Activated CD4-positive, alpha-beta T cell treated with anti-CD3 and anti-CD28 coated beads, Interleukin-2, amount 10 ng/mL, durations not matched to agents 7 days and 5 days (primary cell): ENCODE data around the gene RIT2. TPM values are rescaled to one million over a fixed set of nuclear protein-coding genes. Genes with fewer than 3 reads are reported as not detected.

ENCODE experiments used
- CTCF ChIA-PET: fragments of 350-600 bp; sonication (Branson Sonifier 250); formaldehyde crosslinking; loops from one replicate; lab custom pipeline; 2021; ENCODE audit warnings: antibody characterized with exemption; lab: Charles Lee
- POLR2A ChIA-PET: fragments of 350-600 bp; sonication (Branson Sonifier 250); formaldehyde crosslinking; loops from one replicate; lab custom pipeline; 2021; ENCODE audit warnings: antibody characterized with exemption; lab: Charles Lee
- DNase-seq: peaks from one replicate; pipeline ENCODE4 v3.0.0-alpha.2; 2020
- H3K27ac Mint-ChIP-seq: one replicate; pipeline ENCODE4 v1.8.0; 2021; ENCODE audit warnings: mild to moderate bottlenecking, moderate library complexity, mixed read lengths
- H3K27me3 Mint-ChIP-seq: one replicate; pipeline ENCODE4 v1.8.0; 2021; ENCODE audit warnings: mixed read lengths
- H3K36me3 Mint-ChIP-seq: one replicate; pipeline ENCODE4 v1.8.0; 2021; ENCODE audit warnings: low read depth, mixed read lengths
- H3K4me1 Mint-ChIP-seq: one replicate; pipeline ENCODE4 v1.8.0; 2021; ENCODE audit warnings: mixed read lengths
- H3K4me3 Mint-ChIP-seq: one replicate; pipeline ENCODE4 v1.8.0; 2021; ENCODE audit warnings: mild to moderate bottlenecking, moderate library complexity, mixed read lengths
- H3K9me3 Mint-ChIP-seq: one replicate; pipeline ENCODE4 v1.8.0; 2021; ENCODE audit warnings: mixed read lengths
- total RNA-seq, 2 experiments: library from RNA; stranded (reverse); gene quantifications; one replicate each; pipeline ENCODE4 v1.2.3, GENCODE V29; 2021

Gene RIT2
- total RNA-seq, 2 experiments from 2014 or later: not detected

DNA sequence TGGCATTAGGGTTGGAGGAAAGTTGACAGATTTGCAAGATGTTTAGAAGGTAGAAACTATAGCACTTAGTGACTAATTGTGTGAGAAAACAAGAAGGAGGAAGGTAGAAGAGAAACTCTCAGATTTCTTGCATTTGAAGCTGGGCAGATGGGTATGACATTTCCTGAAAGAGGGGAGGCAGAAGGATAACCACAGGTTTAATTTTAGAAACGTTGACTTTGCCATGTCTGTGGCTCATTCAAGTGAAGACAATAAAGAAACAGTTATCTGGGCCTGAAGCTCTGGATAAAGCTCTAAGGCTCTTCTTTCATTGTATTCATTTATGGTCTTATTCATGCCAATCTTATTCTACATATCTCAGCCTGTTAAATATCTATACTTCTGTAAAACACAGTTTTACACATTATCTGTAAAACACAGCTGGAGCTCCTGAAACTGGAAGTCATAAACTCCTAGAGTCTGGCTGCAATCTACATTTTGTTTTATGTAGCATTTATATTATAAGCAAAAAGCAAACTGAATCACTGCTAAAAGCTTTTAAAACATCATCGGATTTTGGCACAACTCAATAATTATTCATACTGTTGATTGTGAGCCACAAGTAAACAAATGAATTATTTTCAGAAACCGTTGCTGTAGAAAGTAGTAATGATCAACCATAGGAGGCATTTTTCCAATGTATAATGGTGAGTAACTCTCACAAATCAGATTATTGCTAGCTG lies 138.5 kb downstream of the RIT2 start:
- no peaks in the 10 kb centered on the region for H3K4me1 Mint-ChIP-seq
- CTCF ChIA-PET: interaction anchor here (1.4 kb wide), 1 partner anchor 13 kb away, joined by 3 read pairs; no protein-coding TSS in a partner anchor
- H3K27ac Mint-ChIP-seq: no peak overlapping the region
- no peaks in the 10 kb centered on the region for H3K9me3 Mint-ChIP-seq
- no peak for DNase-seq
- H3K36me3 Mint-ChIP-seq: no peaks in the 10 kb centered on the region
- no peaks in the 10 kb centered on the region for H3K27me3 Mint-ChIP-seq
- H3K4me3 Mint-ChIP-seq: no peak overlapping the region
- POLR2A ChIA-PET: no interaction called here

DNA sequence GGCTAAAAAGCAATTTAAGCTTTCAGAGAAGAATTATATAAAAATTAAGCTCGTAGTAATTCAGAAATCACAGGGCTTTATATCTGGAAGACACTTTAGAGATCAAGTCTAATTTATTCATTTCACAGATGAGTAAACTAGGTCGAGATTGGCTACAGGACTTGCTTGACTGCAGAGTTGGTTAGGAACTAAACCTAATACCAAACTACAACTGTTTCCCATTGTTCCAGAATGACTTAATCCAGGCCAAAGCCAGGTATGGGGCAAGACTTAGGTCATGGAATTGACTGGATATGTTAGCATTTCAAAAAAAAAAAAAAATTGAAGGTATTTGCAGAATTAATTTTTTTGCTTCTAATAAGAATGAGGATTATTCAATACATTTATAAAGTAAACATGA lies 146.1 kb downstream of the RIT2 start:
- Mint-ChIP-seq H3K36me3 (no peaks in the 10 kb centered on the region), H3K4me3 (no peak overlapping the region), H3K9me3 (no peaks in the 10 kb centered on the region), H3K4me1 (no peaks in the 10 kb centered on the region), H3K27me3 (no peaks in the 10 kb centered on the region), H3K27ac (no peak overlapping the region)
- ChIA-PET CTCF (no interaction called here), POLR2A (no interaction called here)
- no peak for DNase-seq

DNA sequence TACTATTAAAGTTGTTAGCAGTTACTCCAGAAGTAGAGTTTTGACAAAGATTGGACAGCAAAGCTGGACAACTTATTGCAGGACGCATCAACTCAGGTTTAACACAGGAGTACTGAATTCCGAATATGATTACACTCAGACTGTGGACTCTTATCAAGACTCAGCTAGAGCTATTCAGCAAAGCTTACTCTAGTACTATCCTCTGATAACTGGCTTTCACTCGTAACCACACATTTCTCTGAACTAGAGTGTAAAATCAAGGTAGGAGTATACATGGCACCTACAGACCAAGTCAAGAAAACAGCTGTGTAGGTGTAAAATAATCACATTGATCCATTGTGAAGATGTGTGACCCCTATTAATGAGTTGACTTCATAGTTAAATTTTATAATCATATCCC lies 154.2 kb downstream of the RIT2 start:
- no peak for DNase-seq
- ChIA-PET CTCF (no interaction called here), POLR2A (no interaction called here)
- no peaks in the 10 kb centered on the region for H3K27me3 Mint-ChIP-seq
- H3K4me3 Mint-ChIP-seq: no peak overlapping the region
- H3K4me1 Mint-ChIP-seq: no peaks in the 10 kb centered on the region
- H3K27ac Mint-ChIP-seq: no peak overlapping the region
- no peaks in the 10 kb centered on the region for H3K36me3 Mint-ChIP-seq
- no peaks in the 10 kb centered on the region for H3K9me3 Mint-ChIP-seq

DNA sequence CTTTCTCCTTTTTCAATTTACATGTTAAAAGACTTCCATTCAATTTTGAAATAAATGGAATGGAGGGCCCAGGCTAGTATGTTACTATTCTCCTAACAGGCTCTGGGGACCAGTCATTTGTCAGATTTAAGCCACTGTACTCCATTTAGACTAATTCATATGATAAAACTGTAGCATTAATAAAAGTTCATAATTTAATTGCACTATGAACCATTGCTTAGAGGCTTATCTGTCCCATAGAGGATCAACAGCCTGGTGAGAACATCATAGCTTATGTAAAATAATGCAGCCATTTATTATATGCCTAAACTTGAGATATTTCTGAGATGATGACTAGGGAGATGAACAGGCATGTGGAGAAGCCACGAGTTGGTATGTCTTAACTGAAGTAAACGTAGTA lies 156.0 kb downstream of the RIT2 start:
- Mint-ChIP-seq H3K9me3 (no peaks in the 10 kb centered on the region), H3K27ac (no peak overlapping the region), H3K36me3 (no peaks in the 10 kb centered on the region), H3K27me3 (no peaks in the 10 kb centered on the region), H3K4me1 (no peaks in the 10 kb centered on the region), H3K4me3 (no peak overlapping the region)
- no peak for DNase-seq
- POLR2A ChIA-PET: no interaction called here
- CTCF ChIA-PET: no interaction called here

DNA sequence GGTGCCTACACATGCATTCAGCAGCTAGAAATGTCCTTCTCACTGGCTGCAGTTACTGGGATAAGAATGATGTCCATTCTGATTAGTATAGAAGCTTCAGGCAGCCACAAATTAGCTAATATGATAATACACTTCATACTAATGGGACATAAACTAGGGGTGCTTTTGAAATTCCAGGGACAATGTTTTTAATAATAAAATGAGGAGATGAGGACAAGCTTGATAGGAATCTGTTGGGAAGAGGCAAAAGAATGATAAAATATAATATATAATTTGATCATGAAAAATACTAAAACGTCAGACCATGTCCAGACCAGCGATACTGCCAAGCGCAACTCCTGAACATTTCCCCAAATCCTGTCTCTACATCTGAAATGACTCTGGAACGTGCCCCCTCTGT lies 157.1 kb downstream of the RIT2 start:
- Mint-ChIP-seq H3K27ac (no peak overlapping the region), H3K9me3 (no peaks in the 10 kb centered on the region), H3K27me3 (no peaks in the 10 kb centered on the region), H3K36me3 (no peaks in the 10 kb centered on the region), H3K4me1 (no peaks in the 10 kb centered on the region), H3K4me3 (no peak overlapping the region)
- DNase-seq: no peak
- ChIA-PET POLR2A (no interaction called here), CTCF (no interaction called here)

DNA sequence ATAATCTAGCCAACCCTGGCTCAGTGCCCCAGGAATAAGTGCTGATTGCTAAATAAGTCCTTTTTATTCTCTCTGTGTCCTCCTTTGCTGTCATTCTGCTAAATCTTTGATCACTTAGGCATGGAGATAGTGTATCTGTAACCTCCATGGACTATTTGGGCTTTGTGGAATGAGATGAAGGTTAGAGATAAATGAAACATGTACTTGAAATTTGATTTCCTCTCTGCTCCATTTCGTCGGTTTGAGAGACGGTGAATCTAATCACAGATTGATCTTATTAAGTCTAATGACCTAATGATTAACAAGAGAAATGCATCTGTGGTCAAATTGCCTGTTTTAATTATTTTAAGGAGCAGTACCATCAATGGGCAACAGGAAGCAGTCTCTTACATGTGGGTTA lies 159.2 kb downstream of the RIT2 start:
- Mint-ChIP-seq H3K27ac (no peak overlapping the region), H3K27me3 (no peaks in the 10 kb centered on the region), H3K9me3 (no peaks in the 10 kb centered on the region), H3K4me3 (no peak overlapping the region), H3K36me3 (no peaks in the 10 kb centered on the region), H3K4me1 (no peaks in the 10 kb centered on the region)
- no peak for DNase-seq
- POLR2A ChIA-PET: no interaction called here
- CTCF ChIA-PET: no interaction called here

DNA sequence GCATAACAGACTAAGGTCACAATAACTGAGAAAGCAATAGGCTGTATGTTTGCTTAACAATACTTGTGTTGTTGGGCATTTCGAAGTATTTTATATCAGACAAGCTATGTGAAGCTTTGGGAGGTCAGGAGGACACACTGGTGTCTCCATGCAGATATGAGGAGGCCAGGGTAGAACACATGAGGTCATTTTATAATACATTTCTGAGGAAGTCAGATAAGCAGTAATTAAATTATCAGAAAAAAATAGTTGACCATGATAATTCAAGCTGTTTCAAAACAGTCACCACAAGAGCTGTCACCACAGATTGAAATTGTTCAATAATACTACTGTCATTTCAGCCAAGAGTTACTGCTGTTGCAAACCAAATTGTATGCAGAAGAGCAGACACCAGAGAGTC lies 160.6 kb downstream of the RIT2 start:
- Mint-ChIP-seq H3K9me3 (no peaks in the 10 kb centered on the region), H3K27ac (no peak overlapping the region), H3K27me3 (no peaks in the 10 kb centered on the region), H3K4me3 (no peak overlapping the region), H3K36me3 (no peaks in the 10 kb centered on the region), H3K4me1 (no peaks in the 10 kb centered on the region)
- CTCF ChIA-PET: no interaction called here
- no peak for DNase-seq
- POLR2A ChIA-PET: no interaction called here

DNA sequence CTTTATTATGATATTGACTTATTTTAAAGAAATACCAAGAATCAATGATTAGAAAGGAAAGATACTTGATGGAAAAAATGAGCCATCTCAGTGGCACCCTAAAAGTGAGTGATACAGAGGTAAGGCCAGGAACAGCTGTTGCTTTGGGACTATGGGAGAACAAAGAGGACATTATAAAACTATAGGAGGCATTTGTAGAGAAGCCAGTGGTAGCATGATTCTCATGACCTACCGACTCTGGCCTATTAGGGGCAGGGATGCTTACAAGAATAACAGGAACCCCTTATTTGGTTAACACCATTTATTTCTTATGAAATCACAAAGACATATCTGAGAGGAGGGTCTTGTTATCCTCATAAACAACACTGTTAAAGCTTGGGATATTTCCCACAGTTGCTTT lies 162.2 kb downstream of the RIT2 start:
- ChIA-PET POLR2A (no interaction called here), CTCF (no interaction called here)
- DNase-seq: no peak
- H3K9me3 Mint-ChIP-seq: no peaks in the 10 kb centered on the region
- no peaks in the 10 kb centered on the region for H3K27me3 Mint-ChIP-seq
- no peak overlapping the region for H3K4me3 Mint-ChIP-seq
- H3K4me1 Mint-ChIP-seq: no peaks in the 10 kb centered on the region
- H3K36me3 Mint-ChIP-seq: no peaks in the 10 kb centered on the region
- H3K27ac Mint-ChIP-seq: no peak overlapping the region

DNA sequence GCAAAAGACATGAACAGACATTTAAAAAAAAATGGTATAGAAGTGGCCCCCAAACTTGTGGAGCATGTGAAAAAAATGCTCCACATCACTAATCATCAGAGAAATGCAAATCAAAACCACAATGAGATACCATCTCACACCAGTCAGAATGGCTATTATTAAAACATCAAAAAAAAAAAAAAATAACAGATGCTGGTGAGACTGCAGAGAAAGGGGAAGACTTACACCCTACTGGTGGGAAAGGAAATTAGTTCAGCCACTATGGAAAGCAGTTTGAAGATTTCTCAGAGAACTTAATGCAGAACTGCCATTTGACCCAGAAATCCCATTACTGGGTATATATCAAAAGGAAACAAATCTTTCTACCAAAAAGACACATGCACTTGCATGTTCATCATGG lies 164.8 kb downstream of the RIT2 start:
- Mint-ChIP-seq H3K4me3 (no peak overlapping the region), H3K9me3 (no peaks in the 10 kb centered on the region), H3K27ac (no peak overlapping the region), H3K4me1 (no peaks in the 10 kb centered on the region), H3K36me3 (no peaks in the 10 kb centered on the region), H3K27me3 (no peaks in the 10 kb centered on the region)
- no peak for DNase-seq
- ChIA-PET CTCF (no interaction called here), POLR2A (no interaction called here)

DNA sequence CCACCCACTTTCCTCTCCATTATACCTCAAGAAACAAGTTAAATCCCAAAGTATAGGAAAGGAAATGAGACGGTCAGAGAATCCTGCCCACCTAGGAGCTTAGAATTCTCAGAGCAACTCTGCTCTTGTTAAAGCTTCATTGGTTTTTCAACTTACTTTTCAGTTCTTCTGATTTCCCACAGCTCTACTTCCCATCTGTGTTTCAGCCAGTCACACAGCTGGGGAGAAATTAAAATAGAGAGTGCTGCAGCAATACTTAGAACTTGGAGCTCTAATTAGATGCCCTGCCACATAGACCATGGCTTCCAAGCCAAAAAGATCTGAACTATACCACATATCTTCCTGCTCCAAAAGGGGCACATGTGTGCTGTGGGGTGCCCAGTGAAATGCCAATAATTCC lies 166.7 kb downstream of the RIT2 start:
- Mint-ChIP-seq H3K27me3 (no peaks in the 10 kb centered on the region), H3K4me1 (no peaks in the 10 kb centered on the region), H3K4me3 (no peak overlapping the region), H3K27ac (no peak overlapping the region), H3K9me3 (no peaks in the 10 kb centered on the region), H3K36me3 (no peaks in the 10 kb centered on the region)
- ChIA-PET POLR2A (no interaction called here), CTCF (no interaction called here)
- DNase-seq: no peak

DNA sequence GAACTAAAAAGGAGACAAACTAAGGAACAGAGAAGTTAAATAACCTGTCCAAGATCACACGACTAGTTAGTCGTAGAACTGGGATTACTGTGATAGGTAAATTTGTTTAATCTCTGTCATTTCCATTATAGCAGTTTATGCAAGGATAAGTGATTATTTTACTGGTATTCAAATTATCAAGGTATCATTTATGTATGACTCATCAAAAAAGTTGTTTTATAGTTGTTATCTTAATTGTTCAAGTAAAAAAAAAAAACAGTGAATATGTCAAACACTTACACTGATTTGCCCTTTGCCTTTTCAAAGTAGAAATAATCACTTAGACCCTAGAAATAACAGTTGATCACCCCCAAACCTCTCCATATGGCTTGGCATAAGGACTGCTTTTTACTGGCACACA lies 173.6 kb downstream of the RIT2 start:
- ChIA-PET CTCF (no interaction called here), POLR2A (no interaction called here)
- no peaks in the 10 kb centered on the region for H3K36me3 Mint-ChIP-seq
- no peaks in the 10 kb centered on the region for H3K4me1 Mint-ChIP-seq
- H3K27ac Mint-ChIP-seq: no peak overlapping the region
- H3K9me3 Mint-ChIP-seq: peaks cover 2% of the 10 kb centered on the region
- no peak overlapping the region for H3K4me3 Mint-ChIP-seq
- DNase-seq: no peak
- no peaks in the 10 kb centered on the region for H3K27me3 Mint-ChIP-seq

DNA sequence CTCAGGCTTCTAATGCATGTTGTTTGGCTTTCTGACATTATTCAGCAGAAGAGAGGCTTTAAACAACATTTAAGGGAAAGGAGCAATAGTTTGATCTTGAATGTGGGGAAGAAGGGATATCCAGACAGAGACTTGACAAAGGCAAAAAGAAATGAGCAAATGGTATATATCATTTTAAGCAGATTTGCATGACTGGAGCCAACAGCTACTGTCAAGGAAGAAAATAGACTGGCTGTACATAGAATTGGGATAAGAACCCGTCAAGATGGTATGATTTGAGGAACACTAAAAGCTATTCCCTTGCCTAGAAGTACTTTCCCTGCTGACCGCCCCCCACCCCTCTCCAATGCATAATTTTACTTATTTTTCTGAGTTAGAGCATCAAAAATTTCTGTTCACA lies 174.5 kb downstream of the RIT2 start:
- Mint-ChIP-seq H3K4me1 (no peaks in the 10 kb centered on the region), H3K36me3 (no peaks in the 10 kb centered on the region), H3K4me3 (no peak overlapping the region), H3K9me3 (peaks cover 5% of the 10 kb centered on the region), H3K27me3 (no peaks in the 10 kb centered on the region), H3K27ac (no peak overlapping the region)
- ChIA-PET CTCF (no interaction called here), POLR2A (no interaction called here)
- no peak for DNase-seq

DNA sequence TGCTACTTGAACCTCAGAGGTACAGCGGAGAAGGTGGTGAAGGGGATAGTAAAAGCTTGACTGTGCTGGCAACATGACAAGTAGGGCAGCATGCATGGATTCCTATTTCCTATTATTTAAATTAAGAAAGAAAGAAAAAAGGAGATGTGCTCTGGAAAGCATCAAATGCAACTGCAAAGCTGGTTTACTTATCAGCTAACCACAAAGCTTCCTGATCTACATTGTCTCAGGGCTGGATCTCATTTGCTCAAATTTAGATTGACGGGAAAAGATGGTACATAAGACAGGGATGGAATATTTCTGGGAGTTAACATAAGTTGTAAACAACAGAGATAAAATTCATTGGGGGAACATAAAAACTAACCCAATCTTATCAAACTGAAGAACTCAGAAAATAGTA lies 178.0 kb downstream of the RIT2 start:
- CTCF ChIA-PET: no interaction called here
- POLR2A ChIA-PET: no interaction called here
- no peaks in the 10 kb centered on the region for H3K4me1 Mint-ChIP-seq
- no peak for DNase-seq
- H3K27me3 Mint-ChIP-seq: no peaks in the 10 kb centered on the region
- H3K9me3 Mint-ChIP-seq: peaks cover 8% of the 10 kb centered on the region
- no peak overlapping the region for H3K27ac Mint-ChIP-seq
- H3K36me3 Mint-ChIP-seq: no peaks in the 10 kb centered on the region
- no peak overlapping the region for H3K4me3 Mint-ChIP-seq

DNA sequence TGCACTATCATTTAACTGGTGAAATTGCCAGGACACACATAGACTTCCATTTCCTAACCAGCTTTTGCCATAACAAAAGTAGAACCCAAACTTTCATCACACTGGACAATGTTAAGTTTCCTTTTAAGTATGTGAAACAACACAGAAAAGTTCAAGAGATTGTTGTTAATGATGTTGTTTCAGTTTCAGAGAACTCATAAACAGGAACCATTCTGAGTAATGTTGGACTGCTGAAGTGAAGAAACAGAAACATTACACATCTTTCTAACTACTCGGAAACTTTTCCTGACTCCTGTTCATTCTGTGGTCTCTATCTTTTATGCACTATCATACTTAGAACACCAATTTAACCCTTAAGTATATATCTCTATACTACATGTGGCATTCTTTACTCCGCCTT lies 179.2 kb downstream of the RIT2 start:
- CTCF ChIA-PET: no interaction called here
- H3K36me3 Mint-ChIP-seq: no peaks in the 10 kb centered on the region
- peaks cover 5% of the 10 kb centered on the region for H3K9me3 Mint-ChIP-seq
- no peak overlapping the region for H3K4me3 Mint-ChIP-seq
- H3K27ac Mint-ChIP-seq: no peak overlapping the region
- POLR2A ChIA-PET: no interaction called here
- H3K4me1 Mint-ChIP-seq: no peaks in the 10 kb centered on the region
- DNase-seq: no peak
- no peaks in the 10 kb centered on the region for H3K27me3 Mint-ChIP-seq
